HG03432 (cell line): ENCODE results near the gene SLC32A1.

Experiments used
- ATAC-seq: cut with Tn5 transposase; IDR thresholded peaks from one replicate; pipeline ENCODE4 v1.9.1; 2021; ENCODE audit warnings: mild to moderate bottlenecking, moderate library complexity; ENCODE audit not compliant: unreplicated experiment

The SLC32A1 gene, protein sequence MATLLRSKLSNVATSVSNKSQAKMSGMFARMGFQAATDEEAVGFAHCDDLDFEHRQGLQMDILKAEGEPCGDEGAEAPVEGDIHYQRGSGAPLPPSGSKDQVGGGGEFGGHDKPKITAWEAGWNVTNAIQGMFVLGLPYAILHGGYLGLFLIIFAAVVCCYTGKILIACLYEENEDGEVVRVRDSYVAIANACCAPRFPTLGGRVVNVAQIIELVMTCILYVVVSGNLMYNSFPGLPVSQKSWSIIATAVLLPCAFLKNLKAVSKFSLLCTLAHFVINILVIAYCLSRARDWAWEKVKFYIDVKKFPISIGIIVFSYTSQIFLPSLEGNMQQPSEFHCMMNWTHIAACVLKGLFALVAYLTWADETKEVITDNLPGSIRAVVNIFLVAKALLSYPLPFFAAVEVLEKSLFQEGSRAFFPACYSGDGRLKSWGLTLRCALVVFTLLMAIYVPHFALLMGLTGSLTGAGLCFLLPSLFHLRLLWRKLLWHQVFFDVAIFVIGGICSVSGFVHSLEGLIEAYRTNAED

GRCh38 chr20:38723848-38724625 is at the start of gene SLC32A1:
Gene SLC32A1 (plus strand): TSS chr20:38724486. CDS start chr20:38724725, 239 bp downstream.
- ATAC-seq = no peak

- no peak for ATAC-seq
Observed at GRCh38 chr20:38674765-38675133, 49.5 kb upstream of the SLC32A1 start.

- ATAC-seq = no peak
Observed at GRCh38 chr20:38676576-38676975, 47.7 kb upstream of the SLC32A1 start.

GRCh38 chr20:38680500-38681306 is 43.6 kb upstream of the SLC32A1 start:
- ATAC-seq = no peak

GRCh38 chr20:38685271-38685670 is 39.0 kb upstream of the SLC32A1 start:
- ATAC-seq = no peak

DNA sequence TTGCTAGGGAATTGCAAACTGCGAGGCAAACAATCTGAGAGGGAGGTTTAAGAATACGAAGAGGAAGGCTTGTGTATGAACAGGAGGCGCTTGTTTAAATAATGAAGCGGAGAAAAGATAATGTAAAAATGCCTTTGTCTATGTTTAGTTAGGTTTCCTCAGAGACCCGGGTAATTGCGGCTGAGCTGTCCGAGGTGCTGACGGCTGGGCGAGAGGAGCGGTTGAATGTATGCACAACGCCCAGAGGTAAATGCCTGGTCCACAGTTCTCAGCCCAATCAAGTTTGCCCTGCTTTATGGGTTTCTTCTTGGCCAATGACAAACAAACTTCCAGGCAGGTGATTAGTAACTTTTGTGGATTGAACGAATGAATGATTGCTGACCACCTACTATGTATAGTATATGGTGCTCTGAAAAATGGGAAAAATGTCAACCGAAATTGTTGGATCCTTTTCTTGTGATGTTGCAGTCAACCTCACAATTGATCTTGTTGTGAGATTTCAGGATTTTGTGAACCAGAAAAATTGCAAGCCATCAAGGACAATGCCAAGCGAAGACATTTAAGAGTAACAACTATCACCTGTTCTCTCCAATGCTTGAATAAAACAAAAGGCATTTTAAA is 38.3 kb upstream of the SLC32A1 start:
- ATAC-seq = no peak

GRCh38 chr20:38692436-38693411 is 31.6 kb upstream of the SLC32A1 start:
- ATAC-seq = no peak

DNA sequence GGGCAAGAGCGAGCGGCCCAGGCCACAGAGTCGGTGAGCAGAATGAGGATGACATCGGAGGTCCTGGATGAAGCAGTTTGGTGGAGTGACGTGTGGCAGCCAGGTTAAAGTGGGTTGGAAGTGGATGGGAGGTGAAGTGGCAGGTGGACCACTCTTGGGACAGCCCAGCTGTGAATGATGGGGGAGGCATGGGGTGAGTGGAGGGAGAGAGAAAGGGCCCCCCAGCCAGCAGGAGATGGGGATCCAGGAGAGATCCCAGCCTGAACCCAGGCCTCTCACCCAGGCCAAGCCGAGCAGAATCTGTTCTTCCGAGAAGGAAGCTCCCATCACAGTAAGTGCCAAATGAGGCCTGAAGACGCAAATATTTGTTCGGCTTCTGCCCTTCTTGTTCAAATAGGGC is 27.0 kb upstream of the SLC32A1 start:
- ATAC-seq = no peak

GRCh38 chr20:38698541-38698940 is 25.7 kb upstream of the SLC32A1 start:
- no peak for ATAC-seq

GRCh38 chr20:38700141-38700540 is 24.1 kb upstream of the SLC32A1 start:
- ATAC-seq = no peak

- no peak for ATAC-seq
Observed at GRCh38 chr20:38700926-38701325, 23.4 kb upstream of the SLC32A1 start.

DNA sequence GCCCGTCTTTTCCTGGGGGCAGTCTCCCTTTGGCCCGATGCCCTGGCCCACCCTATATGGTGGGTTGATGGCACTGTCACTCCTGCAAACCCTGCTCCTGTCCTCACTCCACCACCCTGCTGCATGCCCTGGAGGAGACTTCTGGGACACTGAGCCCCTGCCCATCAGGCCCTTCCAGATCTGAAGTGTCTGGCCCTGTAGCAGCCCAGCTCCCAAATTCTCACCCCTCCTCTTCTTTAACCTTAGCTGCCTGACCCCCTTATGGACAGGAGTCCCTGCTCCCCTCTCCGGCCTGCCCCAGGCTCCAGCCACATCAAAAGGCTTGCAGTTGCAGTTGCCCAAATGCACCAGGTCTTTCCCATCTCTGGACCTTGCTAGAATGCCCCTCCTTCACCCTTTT is 20.8 kb upstream of the SLC32A1 start:
- ATAC-seq = no peak

GRCh38 chr20:38704136-38704535 is 20.1 kb upstream of the SLC32A1 start:
- no peak for ATAC-seq

DNA sequence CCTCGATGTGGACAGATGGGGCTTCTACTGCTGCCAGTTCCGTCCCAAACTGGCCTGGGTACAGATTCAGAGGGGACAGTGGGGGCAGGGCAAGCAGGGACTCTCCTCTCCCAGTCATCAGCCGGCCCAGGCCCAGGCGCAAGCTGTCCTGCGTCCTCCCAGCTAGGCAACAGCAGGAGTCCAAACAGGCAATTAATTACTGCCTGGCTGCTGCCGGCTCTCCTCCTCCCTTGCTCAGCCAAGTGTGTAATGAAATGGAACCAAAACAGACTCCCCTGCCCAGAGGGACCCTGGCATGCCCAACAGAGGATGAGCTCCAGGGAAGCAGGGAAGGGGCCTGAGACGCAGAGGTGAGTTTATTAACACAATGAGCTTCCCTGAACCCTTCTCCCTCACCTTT is 17.8 kb upstream of the SLC32A1 start:
- ATAC-seq = no peak

DNA sequence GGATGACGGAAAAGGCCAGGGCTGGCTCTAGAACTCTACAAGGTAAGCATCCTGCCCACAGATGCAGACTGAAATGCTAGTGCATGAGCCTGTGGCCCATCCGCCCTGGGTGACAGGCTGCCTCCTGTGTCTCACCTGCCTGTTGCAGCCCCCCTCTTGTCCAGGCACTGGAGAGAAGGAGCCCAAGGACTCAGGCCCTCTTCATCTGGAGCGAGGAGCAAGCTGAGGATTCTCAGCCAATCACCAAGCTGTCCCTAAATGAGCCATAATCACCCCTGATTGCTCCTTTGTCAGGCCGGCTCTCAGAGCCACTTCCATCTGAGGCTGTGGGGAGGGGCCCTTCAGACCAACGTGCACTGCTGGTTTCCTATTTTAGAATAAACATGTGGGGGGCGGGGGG is 10.0 kb upstream of the SLC32A1 start:
- ATAC-seq = no peak

- no peak for ATAC-seq
Observed at GRCh38 chr20:38715646-38716045, 8.6 kb upstream of the SLC32A1 start.

- no peak for ATAC-seq
Observed at GRCh38 chr20:38722683-38723016, 1.6 kb upstream of the SLC32A1 start.

GRCh38 chr20:38723017-38723847 is 1.1 kb upstream of the SLC32A1 start:
- ATAC-seq = no peak

- ATAC-seq = no peak
Observed at GRCh38 chr20:38724626-38725147, 401 bp downstream of the SLC32A1 start.
